Nucleus accumbens (tissue), 56 donors: ENCODE results near the gene RASGEF1C.
A peak's percentile ranks its signal among the peaks of the same experiment; 100 is the strongest.

Experiments
- DNase-seq, 56 donors: peaks; one replicate each; lab custom pipeline; 2025; lab: John Stamatoyannopoulos, UW

RASGEF1C gene

GRCh38 chr5:180138976-180139730 lies 69.9 kb downstream of the RASGEF1C start:
- DNase-seq: no peak

GRCh38 chr5:180138214-180138975 lies 70.6 kb downstream of the RASGEF1C start:
- DNase-seq: no peak

- DNase-seq: no peak
Measured at GRCh38 chr5:180137401-180138213, 71.4 kb downstream of the RASGEF1C start.

- DNase-seq: no peak
Measured at GRCh38 chr5:180136630-180137381, 72.2 kb downstream of the RASGEF1C start.

- no peak for DNase-seq
Measured at GRCh38 chr5:180135967-180136629, 72.9 kb downstream of the RASGEF1C start.

- DNase-seq: peak in 3 of 56 donors; percentile 17 to 35 (median 18)
Measured at GRCh38 chr5:180135128-180135955, 73.7 kb downstream of the RASGEF1C start.

GRCh38 chr5:180133971-180134508 lies 75.0 kb downstream of the RASGEF1C start:
- no peak for DNase-seq

- DNase-seq: no peak
Measured at GRCh38 chr5:180133551-180133950, 75.5 kb downstream of the RASGEF1C start.

- DNase-seq: no peak
Measured at GRCh38 chr5:180133060-180133459, 76.0 kb downstream of the RASGEF1C start.

- DNase-seq: no peak
Measured at GRCh38 chr5:180130876-180131740, 77.9 kb downstream of the RASGEF1C start.

- no peak for DNase-seq
Measured at GRCh38 chr5:180130291-180130869, 78.6 kb downstream of the RASGEF1C start.

- DNase-seq: no peak
Measured at GRCh38 chr5:180129291-180130190, 79.5 kb downstream of the RASGEF1C start.

GRCh38 chr5:180128671-180129261 lies 80.2 kb downstream of the RASGEF1C start:
- DNase-seq: peak in 47 of 56 donors; percentile 23 to 85 (median 60)

GRCh38 chr5:180127682-180128670 lies 81.0 kb downstream of the RASGEF1C start:
- no peak for DNase-seq
